ENCODE measurements around the gene CCDC142.

GRCh38 chr2:74430502-74430901 lies 52.3 kb downstream of the CCDC142 start:
- no peak for TF ChIP-seq CTCF (IDR thresholded peaks at IDR 0.05)
- TF ChIP-seq POLR2A (IDR thresholded peaks at IDR 0.05) = no peak

All from heart left ventricle (tissue), 13 donors.